Karpas-422 (cell line): ENCODE measurements around the gene STAMBPL1. TPM values are rescaled to one million over a fixed set of nuclear protein-coding genes. Genes with fewer than 3 reads are reported as not detected.

ENCODE experiments used
- DNase-seq: peaks from one replicate; pipeline ENCODE4 v3.0.0-alpha.2; 2015
- H2AFZ ChIP-seq: fragments of 200-600 bp; sonication (generic); 2 replicates; pipeline ENCODE4 v1.6.1; 2014; ENCODE audit warnings: antibody characterized with exemption, low read length, mixed read lengths
- H3K27ac ChIP-seq: fragments of 200-600 bp; sonication (generic); 2 replicates; pipeline ENCODE4 v1.5.1; 2014; ENCODE audit warnings: mild to moderate bottlenecking, low read length, moderate library complexity
- H3K27me3 ChIP-seq: fragments of 200-600 bp; sonication (generic); 2 replicates; pipeline ENCODE4 v1.6.1; 2014; ENCODE audit warnings: low read length, mixed read lengths
- H3K36me3 ChIP-seq: fragments of 200-600 bp; sonication (generic); 2 replicates; pipeline ENCODE4 v1.6.1; 2014; ENCODE audit warnings: low read length, mixed read lengths; ENCODE audit not compliant: insufficient read depth
- H3K4me1 ChIP-seq: fragments of 200-600 bp; sonication (generic); 2 replicates; pipeline ENCODE4 v1.6.1; 2014; ENCODE audit warnings: mild to moderate bottlenecking, low read length, mixed read lengths
- H3K4me2 ChIP-seq: fragments of 200-600 bp; sonication (generic); 2 replicates; pipeline ENCODE4 v1.6.1; 2014; ENCODE audit warnings: low read length, low read depth, mild to moderate bottlenecking; ENCODE audit not compliant: poor library complexity, severe bottlenecking
- H3K4me3 ChIP-seq: fragments of 200-600 bp; sonication (generic); 2 replicates; pipeline ENCODE4 v1.5.1; 2014; ENCODE audit warnings: mild to moderate bottlenecking, antibody characterized with exemption, low read length, mixed read lengths
- H3K79me2 ChIP-seq: fragments of 200-600 bp; sonication (generic); 2 replicates; pipeline ENCODE4 v1.6.1; 2014; ENCODE audit warnings: mild to moderate bottlenecking, low read length, mixed read lengths
- H3K9ac ChIP-seq: fragments of 200-600 bp; sonication (generic); 2 replicates; pipeline ENCODE4 v1.6.0; 2014; ENCODE audit warnings: low read length
- H3K9me2 ChIP-seq: fragments of 200-600 bp; sonication (generic), shearing (Covaris generic); replicated peaks from 2 replicates; pipeline ENCODE4 v1.6.0; 2014; ENCODE audit warnings: mild to moderate bottlenecking, low read length, moderate library complexity; ENCODE audit not compliant: insufficient read depth
- H3K9me3 ChIP-seq: fragments of 300-700, 200-600 bp; sonication (generic); 2 replicates; pipeline ENCODE4 v1.6.1; 2014; ENCODE audit warnings: low read length, mixed read lengths
- H4K20me1 ChIP-seq: fragments of 200-600 bp; sonication (generic); 2 replicates; pipeline ENCODE4 v1.6.1; 2014; ENCODE audit warnings: mild to moderate bottlenecking, antibody characterized with exemption, low read length, low read depth; ENCODE audit not compliant: insufficient read depth
- total RNA-seq: library from RNA; depleted of rRNA; stranded (reverse); fragments of >200 nt; shearing (Covaris generic); gene quantifications from 2 replicates; pipeline ENCODE4 v1.2.3, GENCODE V29; 2014; ENCODE audit warnings: low replicate concordance

Gene STAMBPL1
- total RNA-seq, 1 experiment from 2014 or later, result 38.5 TPM

DNA sequence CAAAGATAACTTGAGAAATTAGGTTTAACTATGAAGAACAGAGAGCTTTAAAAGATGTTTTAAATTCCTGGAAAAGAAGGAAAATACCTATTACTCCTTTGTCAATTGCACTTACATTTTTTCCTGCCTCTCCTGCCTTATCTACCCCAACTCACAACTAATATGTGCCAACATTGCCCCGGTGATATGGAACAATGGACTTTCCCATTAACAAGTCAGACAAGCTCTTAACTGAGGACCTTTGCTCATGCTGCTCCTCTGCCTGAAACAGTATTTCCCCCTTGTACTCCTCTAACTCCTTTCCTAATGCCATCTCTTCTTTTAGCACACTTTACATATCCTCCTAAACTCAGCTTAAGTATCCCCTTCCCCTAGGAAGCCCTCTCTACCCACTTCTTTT is 77.3 kb downstream of the STAMBPL1 start:
- H3K9ac ChIP-seq, result no peak overlapping the region
- H3K9me3 ChIP-seq, result no peaks in the 10 kb centered on the region
- H4K20me1 ChIP-seq, result no peaks in the 10 kb centered on the region
- no peak for DNase-seq
- H3K4me2 ChIP-seq, result no peak overlapping the region
- no peaks in the 10 kb centered on the region for H3K79me2 ChIP-seq
- no peaks in the 10 kb centered on the region for H3K36me3 ChIP-seq
- H3K9me2 ChIP-seq, result no peaks in the 10 kb centered on the region
- no peak overlapping the region for H3K27ac ChIP-seq
- H3K4me1 ChIP-seq, result no peaks in the 10 kb centered on the region
- no peaks in the 10 kb centered on the region for H3K27me3 ChIP-seq
- no peak overlapping the region for H3K4me3 ChIP-seq
- no peak overlapping the region for H2AFZ ChIP-seq

DNA sequence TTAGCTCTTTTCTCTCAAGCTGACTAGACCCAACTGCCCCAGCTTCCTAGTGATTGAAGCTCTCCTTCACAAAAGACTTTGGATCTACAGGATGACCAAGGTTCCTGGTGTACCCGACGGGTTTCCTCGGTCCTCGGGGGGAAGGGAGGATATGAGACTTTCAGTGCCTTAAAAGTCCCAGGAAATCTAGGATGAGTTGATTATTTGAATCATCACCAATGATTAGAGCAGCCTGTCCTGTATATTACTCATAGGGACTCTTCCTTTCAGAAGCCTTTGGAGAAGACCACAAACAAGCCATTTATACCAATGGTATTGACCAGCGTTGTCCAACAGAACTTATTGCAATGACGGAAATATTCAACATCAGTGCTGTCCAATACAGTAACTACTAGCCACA is 78.7 kb downstream of the STAMBPL1 start:
- Histone ChIP-seq H3K9me2 (no peaks in the 10 kb centered on the region), H3K9me3 (no peaks in the 10 kb centered on the region), H3K4me2 (no peak overlapping the region), H3K27me3 (no peaks in the 10 kb centered on the region), H3K79me2 (no peaks in the 10 kb centered on the region), H3K36me3 (no peaks in the 10 kb centered on the region), H4K20me1 (no peaks in the 10 kb centered on the region), H3K27ac (no peak overlapping the region), H3K4me1 (no peaks in the 10 kb centered on the region), H3K9ac (no peak overlapping the region), H3K4me3 (no peak overlapping the region), H2AFZ (no peak overlapping the region)
- DNase-seq, result no peak

DNA sequence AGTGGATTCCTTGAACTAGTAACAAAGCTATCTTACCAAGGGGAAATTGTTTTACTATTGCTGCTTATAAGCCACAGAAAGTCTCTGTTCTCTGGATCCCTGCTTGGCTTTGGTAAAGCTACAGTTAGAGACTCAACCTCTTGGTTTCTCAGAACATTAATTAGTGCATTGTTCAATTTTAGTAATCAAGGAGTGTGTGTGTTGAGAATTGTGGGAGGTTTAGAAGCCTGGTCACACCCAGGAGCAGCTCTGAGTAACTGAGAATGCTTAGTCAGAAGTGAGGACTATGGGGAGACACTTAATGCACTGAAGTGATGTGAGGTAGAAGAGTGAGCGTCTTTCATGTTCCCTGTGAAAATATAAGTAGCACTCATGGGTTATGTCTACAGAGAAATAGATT is 80.8 kb downstream of the STAMBPL1 start:
- no peak for DNase-seq
- no peaks in the 10 kb centered on the region for H3K4me1 ChIP-seq
- H3K79me2 ChIP-seq, result no peaks in the 10 kb centered on the region
- no peaks in the 10 kb centered on the region for H3K36me3 ChIP-seq
- H3K27me3 ChIP-seq, result no peaks in the 10 kb centered on the region
- no peaks in the 10 kb centered on the region for H3K9me2 ChIP-seq
- no peak overlapping the region for H3K4me2 ChIP-seq
- no peaks in the 10 kb centered on the region for H4K20me1 ChIP-seq
- no peak overlapping the region for H3K9ac ChIP-seq
- no peak overlapping the region for H3K4me3 ChIP-seq
- no peak overlapping the region for H3K27ac ChIP-seq
- no peak overlapping the region for H2AFZ ChIP-seq
- no peaks in the 10 kb centered on the region for H3K9me3 ChIP-seq

DNA sequence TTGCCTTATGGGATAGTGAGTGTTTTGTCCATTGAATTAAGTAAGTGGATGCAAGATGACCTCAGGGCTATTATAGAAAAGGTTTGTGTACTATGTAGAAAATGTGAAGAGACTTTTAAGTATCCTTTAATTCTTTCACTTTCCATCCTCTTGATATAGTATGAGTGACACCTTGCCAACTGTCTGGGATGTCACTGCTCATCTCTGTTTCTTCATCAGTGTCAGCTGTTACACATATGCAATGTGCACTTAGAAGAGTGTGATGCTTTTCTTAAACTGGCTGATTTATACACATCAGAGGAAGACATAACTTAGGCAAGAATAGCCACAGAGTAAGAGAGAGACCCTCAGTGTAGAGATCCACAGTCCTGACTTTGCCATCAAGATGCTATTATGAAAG is 81.2 kb downstream of the STAMBPL1 start:
- Histone ChIP-seq H3K9me2 (no peaks in the 10 kb centered on the region), H3K4me1 (no peaks in the 10 kb centered on the region), H3K27ac (no peak overlapping the region), H3K9ac (no peak overlapping the region), H3K27me3 (no peaks in the 10 kb centered on the region), H3K4me3 (no peak overlapping the region), H3K4me2 (no peak overlapping the region), H3K36me3 (no peaks in the 10 kb centered on the region), H3K9me3 (no peaks in the 10 kb centered on the region), H3K79me2 (no peaks in the 10 kb centered on the region), H2AFZ (no peak overlapping the region), H4K20me1 (no peaks in the 10 kb centered on the region)
- DNase-seq, result no peak

DNA sequence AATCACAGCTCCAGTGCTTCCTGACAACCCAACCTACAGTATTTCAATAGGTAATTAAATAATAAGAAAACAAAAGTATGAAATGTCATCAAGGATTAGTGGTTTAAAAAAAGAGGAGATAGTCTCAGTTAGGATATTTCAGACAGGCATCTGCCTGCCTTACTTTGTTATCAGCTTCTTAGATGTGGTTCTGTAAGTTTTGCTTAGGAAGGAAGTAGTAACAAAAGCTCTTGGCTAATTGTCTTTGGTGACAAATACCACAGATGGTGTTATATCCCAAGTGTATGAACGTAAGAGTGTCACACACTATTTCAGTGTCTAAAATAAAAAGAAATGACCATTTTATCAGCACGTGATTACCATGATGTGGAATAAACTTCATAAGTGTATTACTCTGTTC is 82.3 kb downstream of the STAMBPL1 start:
- Histone ChIP-seq H4K20me1 (no peaks in the 10 kb centered on the region), H3K36me3 (no peaks in the 10 kb centered on the region), H3K4me2 (no peak overlapping the region), H3K27ac (no peak overlapping the region), H3K4me3 (no peak overlapping the region), H3K9me3 (no peaks in the 10 kb centered on the region), H2AFZ (no peak overlapping the region), H3K4me1 (no peaks in the 10 kb centered on the region), H3K27me3 (no peaks in the 10 kb centered on the region), H3K79me2 (no peaks in the 10 kb centered on the region), H3K9ac (no peak overlapping the region), H3K9me2 (no peaks in the 10 kb centered on the region)
- DNase-seq, result no peak

DNA sequence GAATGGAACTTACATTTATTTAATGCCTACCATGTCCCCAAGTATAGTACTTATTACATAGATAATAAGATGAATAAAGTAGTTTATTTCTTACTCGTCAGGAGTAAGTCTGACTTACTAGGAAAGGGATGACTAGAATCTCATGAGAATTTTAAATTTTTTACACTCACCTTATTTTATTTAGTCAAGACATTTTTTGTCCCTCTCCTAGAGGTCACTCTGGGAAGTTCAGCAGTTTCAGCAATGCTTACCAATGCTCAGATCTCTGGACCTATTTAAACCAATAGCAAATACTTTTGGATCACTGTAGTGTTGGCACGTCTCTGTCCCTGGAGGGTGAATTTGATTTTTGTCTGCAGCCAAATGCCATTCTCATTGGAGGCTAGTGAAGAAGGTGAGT is 83.3 kb downstream of the STAMBPL1 start:
- Histone ChIP-seq H3K4me3 (no peak overlapping the region), H3K9me2 (no peaks in the 10 kb centered on the region), H2AFZ (no peak overlapping the region), H3K79me2 (no peaks in the 10 kb centered on the region), H3K4me2 (no peak overlapping the region), H3K36me3 (no peaks in the 10 kb centered on the region), H4K20me1 (no peaks in the 10 kb centered on the region), H3K9ac (no peak overlapping the region), H3K9me3 (no peaks in the 10 kb centered on the region), H3K27me3 (no peaks in the 10 kb centered on the region), H3K27ac (no peak overlapping the region), H3K4me1 (no peaks in the 10 kb centered on the region)
- DNase-seq, result no peak

DNA sequence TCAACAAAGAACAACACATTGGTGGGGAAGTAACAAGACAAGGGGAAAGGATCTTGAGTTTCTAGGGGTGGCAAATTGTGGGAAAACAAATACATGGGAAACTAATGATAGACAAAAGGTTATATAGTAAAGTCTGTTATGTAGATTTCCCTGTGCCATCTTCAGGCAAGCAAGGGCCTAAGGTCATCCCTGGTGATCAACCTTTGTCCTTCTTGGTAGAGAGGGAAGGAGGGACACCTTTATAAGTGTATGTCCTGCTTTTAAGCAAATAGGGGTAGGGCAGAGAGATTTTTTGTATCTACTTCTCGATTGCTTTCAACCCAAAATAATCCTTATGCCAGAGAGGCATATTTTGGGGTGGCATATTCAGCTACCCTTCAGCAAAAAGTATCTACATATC is 84.3 kb downstream of the STAMBPL1 start:
- Histone ChIP-seq H3K4me1 (no peaks in the 10 kb centered on the region), H3K36me3 (no peaks in the 10 kb centered on the region), H3K4me2 (no peak overlapping the region), H3K9ac (no peak overlapping the region), H3K9me2 (no peaks in the 10 kb centered on the region), H3K27ac (no peak overlapping the region), H3K27me3 (no peaks in the 10 kb centered on the region), H2AFZ (no peak overlapping the region), H3K79me2 (no peaks in the 10 kb centered on the region), H3K4me3 (no peak overlapping the region), H3K9me3 (no peaks in the 10 kb centered on the region), H4K20me1 (no peaks in the 10 kb centered on the region)
- DNase-seq, result no peak

DNA sequence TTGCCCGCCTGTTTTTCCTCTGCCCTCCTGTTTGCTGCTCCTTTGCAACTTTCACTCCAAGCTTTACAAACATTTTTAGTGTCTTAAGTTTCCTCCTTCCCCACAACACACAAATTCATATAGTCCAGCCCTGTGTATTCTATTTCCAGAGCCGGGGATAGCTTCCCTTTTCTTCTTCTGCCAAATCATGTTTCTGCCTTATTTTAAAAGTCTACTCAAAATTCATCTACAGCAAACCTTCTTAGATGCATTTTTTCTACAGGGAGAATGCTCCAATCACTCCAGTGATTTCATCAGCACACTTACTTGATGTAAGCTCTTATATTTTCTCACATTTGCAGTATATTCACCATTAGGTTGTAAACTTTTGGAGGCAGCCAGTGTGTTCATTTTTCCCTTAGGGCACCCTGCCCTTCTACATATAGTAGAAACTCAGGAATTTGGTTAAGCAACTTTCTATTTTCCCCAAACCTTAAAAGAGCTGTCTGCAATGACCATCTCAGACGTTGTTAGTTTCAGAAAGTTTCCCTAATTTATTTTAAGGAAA is 84.9 kb downstream of the STAMBPL1 start:
- Histone ChIP-seq H3K4me1 (no peaks in the 10 kb centered on the region), H3K9me2 (no peaks in the 10 kb centered on the region), H3K27ac (no peak overlapping the region), H2AFZ (no peak overlapping the region), H3K4me3 (no peak overlapping the region), H3K9ac (no peak overlapping the region), H3K4me2 (no peak overlapping the region), H3K79me2 (no peaks in the 10 kb centered on the region), H3K27me3 (no peaks in the 10 kb centered on the region), H4K20me1 (no peaks in the 10 kb centered on the region), H3K9me3 (no peaks in the 10 kb centered on the region), H3K36me3 (no peaks in the 10 kb centered on the region)
- DNase-seq, result no peak

DNA sequence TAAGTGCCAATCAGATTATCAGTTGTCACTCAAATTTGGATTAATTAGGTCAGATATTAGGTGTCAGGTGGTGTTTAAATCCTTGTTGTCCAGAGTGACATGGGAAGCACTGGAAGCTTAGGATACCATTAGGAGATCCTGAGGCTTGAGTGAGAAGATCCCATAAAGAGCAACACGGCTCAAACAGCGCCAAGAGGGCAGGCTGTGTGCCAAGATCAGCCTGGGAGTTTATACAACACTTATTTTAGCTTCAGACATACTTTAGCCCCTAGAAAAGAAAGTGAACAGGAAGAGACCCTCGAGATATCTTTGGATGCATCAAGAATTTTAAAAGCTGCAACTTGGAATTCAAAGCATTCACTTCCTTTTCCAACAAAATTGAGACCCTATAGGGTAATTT is 86.8 kb downstream of the STAMBPL1 start:
- Histone ChIP-seq H3K79me2 (no peaks in the 10 kb centered on the region), H4K20me1 (no peaks in the 10 kb centered on the region), H3K9ac (no peak overlapping the region), H3K27me3 (no peaks in the 10 kb centered on the region), H2AFZ (no peak overlapping the region), H3K4me1 (no peaks in the 10 kb centered on the region), H3K4me2 (no peak overlapping the region), H3K27ac (no peak overlapping the region), H3K4me3 (no peak overlapping the region), H3K9me2 (no peaks in the 10 kb centered on the region), H3K36me3 (no peaks in the 10 kb centered on the region), H3K9me3 (no peaks in the 10 kb centered on the region)
- DNase-seq, result no peak
